ENCODE results near the gene SLC35E1.
"Not testable (repeated sequence)": the region's sequence is repeated elsewhere in the genome, so short reads cannot be mapped to it uniquely, and the experiment has no call there.

Gene SLC35E1

DNA sequence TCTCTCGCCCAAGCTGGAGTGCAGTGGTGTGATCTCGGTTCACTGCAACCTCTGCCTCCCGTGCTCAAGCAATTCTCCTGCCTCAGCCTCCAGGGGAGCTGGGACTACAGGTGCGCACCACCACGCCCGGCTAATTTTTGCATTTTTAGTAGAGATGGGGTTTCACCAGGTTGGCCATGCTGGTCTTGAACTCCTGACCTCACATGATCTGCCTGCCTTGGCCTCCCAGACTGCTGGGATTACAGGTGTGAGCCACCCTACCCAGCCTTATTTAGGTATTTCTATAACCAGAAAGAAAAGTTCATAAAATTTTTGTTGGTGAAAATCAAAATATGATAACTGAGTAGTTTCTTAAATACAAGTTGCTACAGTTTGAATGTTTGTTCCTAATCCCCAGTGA, 28.5 kb downstream of the SLC35E1 start:
- DNase-seq, result not testable (repeated sequence)

- peak in 1 of 2 donors; percentile 25 for DNase-seq
These were observed 29.2 kb downstream of the SLC35E1 start for GRCh38 chr19:16542910-16543472.

- DNase-seq, result peak; percentile 94 to 95
These were observed 29.9 kb downstream of the SLC35E1 start, which contains the start of gene CHERP for GRCh38 chr19:16542045-16542909. TSS of gene CHERP (minus strand) at chr19:16542437. CDS start at chr19:16542378, 59 bp downstream.

DNA sequence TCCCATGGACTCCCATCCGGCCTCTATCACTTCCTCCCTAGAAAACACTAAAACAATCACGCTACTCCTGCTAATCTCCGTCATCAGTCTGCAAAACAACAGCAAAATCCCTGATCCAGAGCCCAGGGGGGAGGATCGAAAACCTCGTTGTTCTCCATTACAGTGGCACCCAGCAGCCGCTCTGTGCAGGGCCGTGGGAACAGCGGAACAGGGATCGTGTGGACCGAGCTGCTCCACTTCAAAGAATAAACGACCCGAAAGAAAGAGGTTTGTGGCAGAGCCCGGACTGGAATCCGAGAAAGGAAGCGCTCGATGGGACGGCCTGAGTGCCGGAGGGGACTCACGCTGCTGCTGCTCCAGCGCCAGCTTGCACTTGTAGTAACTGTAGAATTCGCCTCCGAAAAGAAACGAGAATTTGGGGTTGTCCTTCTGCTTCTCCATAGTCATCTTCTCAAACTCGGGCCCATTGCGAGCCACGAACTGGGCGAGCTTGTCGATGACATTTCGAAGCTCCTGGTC, 30.6 kb downstream of the SLC35E1 start:
- DNase-seq, result peak in 1 of 2 donors; percentile 17

DNA sequence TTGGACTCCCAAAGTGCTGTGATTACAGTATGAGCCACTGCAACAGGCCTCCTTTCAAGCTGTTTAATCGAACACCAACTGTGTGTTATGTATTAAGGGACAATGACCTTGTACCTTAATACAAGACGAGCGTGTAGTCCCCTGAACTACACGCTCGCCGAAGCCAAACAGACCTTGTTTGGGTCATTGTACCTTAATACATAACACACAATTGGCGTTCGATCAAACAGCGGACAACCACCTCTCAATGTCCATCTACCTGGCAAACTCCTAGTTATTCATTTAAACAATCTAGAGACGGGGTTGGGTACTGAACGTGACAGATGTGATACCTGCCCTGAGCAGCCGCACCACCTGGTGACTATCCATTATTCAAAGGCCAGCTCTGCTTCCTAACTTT, 31.3 kb downstream of the SLC35E1 start:
- no peak for DNase-seq

DNA sequence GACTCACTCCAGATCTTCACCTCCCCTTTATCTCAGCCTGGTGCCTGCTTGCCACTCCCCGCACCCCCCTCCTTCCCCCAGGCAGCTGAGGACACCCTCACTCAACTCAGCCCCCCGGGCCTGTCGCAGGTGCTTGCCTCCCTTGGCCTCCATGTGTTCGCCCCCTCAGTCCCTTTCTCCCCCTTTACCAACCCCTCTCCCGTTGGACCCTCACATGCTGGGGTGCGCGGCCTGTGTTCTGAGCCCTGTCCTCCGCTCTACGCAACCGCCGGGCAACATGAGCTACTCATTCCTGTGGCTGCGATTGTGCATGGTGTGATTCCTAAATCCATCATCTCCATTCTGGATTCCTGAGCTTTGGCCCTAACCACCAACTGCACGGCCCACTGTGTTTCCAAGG, 35.1 kb downstream of the SLC35E1 start:
- no peak for DNase-seq

GRCh38 chr19:16536130-16536529, 36.1 kb downstream of the SLC35E1 start:
- DNase-seq, result no peak

DNA sequence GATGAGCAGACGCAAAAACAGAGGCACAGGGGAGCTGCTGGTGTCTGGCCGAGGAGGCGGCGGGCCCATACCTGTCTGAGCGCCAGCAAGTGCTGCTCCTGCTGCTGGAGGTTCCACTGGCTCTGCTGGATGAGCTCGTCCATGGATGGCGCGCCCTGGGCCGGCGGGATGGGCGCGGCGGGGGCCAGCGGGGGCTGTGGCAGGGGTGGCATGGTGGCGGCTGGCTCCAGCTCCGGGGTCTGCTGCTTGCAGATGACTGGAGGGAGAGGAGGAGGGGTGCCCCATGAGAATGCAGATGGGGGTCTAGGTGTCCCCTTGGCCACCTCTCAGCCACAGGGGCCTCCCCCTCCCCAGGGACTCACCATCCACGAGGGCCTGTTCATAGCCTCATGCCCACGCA, 36.8 kb downstream of the SLC35E1 start:
- no peak for DNase-seq

DNA sequence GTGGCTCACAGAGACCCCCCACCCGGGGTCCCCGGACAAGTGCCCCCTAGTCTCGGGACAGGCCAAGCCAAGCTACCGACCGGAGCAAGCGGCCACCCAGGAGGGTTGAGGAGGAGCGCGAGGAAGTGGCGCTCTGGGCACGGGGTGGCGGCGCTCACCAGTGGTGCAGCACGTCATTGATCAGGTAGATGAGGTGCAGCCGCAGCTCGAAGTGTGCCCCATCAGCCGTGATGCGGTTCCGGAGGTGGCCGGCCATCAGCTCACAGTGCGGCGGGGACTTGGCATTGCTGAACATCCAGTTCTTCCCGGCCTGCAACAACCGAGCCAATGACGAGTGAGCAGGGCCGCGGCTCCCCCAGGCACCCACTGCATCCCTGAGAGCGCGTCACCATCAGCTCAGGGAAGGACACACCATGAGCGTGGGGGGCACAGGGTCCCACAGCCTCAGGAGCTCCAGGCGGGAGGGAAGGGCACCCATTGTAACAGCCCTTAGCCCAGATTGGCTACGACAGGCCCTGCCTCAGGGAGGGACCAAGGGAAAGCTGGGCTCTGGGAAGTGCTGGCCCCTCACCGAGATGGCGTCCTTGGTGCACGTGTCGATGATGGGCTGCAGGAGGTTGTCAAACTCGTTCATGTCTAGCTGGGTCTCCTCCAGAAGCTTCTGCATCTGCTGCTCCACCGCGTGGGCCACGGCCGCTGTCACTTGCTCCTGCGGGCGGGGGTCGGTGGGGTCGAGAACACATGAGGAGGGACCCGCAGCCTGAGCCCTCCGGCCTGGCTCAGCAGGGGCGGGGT, 39.6 kb downstream of the SLC35E1 start:
- no peak for DNase-seq

DNA sequence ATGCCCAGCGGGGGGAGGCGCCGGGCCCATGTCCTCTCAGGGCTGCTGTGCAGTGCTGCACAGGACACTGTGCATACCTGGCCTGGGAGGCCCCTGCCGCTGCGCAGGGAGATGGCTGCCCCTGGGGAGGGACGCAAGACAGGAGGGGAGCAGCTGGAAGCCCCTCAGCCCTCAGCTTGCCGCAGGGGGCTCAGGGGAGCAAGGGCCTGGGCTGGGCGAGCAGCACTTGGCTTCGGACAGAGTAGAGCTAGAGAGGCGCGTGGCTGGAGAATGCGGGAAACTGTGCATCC, 40.9 kb downstream of the SLC35E1 start:
- DNase-seq, result no peak

DNA sequence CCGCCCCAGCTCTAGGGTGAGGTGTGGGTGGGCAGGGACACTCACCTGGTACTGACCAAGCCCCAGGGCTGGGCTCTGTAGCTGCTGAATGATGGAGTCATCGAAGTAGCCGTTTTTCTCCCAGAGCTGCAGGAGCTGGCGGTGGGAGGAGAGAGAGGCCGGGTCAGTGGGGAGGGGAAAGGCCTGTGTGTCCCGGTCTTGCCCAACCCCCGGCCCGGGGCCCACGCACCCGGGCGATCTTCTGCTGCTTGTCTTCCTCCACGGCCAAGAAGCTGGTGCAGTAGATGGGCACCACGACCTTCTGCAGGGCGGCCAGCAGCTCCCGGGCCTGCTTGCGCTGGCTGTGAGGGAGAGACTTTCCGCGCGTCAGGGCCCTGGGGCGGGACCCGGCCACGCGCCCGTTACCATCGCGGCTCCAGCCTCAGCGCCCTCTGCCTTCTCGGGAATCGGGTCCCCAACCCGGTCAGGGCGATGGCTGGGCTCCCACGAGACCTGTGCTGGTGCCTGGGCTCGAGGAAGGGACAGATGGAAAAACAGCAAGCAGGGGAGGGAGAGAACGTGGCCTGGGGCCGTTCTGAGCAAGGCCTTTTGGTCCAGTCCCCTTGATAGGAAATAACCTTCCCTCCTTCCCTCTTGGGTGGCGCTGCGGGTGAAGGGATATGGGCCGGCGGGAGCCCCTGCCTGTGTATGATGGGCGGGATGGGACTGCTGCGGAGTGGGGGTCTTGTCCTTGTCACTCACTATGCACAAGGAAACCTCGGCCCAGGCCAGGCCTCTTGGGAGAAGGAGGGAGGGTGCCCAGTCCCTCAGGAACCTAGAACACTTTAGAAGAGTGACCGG, 41.5 kb downstream of the SLC35E1 start:
- no peak for DNase-seq

GRCh38 chr19:16529466-16530144, 42.6 kb downstream of the SLC35E1 start:
- no peak for DNase-seq

GRCh38 chr19:16527971-16528521, 44.2 kb downstream of the SLC35E1 start:
- peak; percentile 30 to 51 for DNase-seq

- no peak for DNase-seq
These were observed 44.8 kb downstream of the SLC35E1 start for GRCh38 chr19:16527334-16527935.

DNA sequence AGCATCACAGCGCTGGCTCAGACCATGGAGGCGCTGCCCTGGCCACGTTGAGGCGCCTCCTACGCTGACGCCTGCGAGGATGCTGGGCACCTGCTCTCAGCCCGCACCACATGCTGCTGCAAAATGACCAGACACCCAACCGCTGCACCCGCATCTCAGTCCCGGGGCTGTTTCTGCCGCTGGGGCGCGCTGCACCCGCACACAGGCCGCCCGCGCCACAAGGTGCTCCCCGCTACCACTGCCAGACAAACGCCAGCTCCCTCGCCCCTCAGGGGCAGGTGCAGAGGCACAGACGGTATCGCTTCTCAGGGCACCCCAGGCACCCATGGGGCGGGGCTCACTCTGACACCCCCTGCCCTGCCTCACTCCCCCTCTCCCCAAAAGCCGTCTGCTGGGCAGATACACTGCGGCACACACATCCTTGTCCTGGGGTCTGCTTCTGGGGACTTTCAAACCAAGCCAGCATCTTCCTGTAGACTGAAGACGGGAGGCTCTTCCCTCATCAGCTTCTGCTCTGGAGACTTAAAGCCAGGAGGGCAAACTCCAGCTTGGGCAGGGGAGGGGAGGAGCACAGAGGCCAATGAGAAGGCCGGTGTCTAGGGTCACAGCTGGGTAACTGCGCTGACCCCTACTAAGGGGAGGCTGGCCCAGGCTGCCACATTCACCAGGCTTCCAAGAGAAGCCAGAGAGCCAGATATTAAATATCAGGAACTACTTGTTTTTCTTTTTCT, 46.3 kb downstream of the SLC35E1 start:
- no peak for DNase-seq

- no peak for DNase-seq
These were observed 47.1 kb downstream of the SLC35E1 start for GRCh38 chr19:16524991-16525734.

GRCh38 chr19:16522559-16523377, 49.4 kb downstream of the SLC35E1 start:
- DNase-seq, result no peak

DNA sequence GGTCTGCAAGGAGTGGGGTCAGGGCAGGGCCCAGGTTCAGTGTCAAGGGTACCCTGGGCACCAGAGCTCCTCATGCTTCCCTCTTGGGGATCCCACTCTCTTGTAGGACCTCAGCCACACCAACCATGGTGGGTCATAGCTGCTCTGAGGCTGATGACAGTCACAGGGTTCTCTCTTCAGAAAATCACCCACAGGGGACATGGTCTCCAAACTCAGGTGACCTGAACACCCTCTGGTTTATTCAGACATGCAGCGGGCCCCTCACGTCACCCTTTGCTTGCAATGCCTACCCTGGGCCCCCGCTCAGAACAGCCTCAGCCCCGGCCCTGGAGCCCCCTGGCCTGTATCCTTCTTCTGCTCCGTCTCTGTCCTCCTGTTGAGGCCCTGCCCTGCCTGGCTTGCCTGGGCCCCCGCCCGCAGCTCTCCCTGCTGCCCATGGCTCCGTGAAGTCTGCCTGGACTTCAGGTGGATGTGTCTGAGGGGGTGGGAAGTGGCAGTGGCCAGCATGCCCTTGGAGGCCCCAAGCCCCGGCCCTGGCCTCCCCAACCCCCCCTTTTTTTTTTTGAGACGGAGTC, 50.4 kb downstream of the SLC35E1 start:
- DNase-seq, result no peak

Measured in stimulated activated CD4-positive, alpha-beta T cell treated with anti-CD3 and anti-CD28 coated beads, Interleukin-2, amount 100 ng/mL, for 24 hours (primary cell).